GM12878 (cell line): ENCODE measurements around the gene SMARCAL1. TPM values are rescaled to one million over a fixed set of nuclear protein-coding genes. Genes with fewer than 3 reads are reported as not detected.
A peak's percentile ranks its signal among the peaks of the same experiment; 100 is the strongest.

Experiments used
- ATAC-seq: fragments of 200-7000 bp; cut with Tn5 transposase; 3 replicates; pipeline ENCODE4 v1.9.1; 2020; ENCODE audit warnings: mild to moderate bottlenecking, moderate library complexity
- BruUV-seq: library from RNA; stranded (reverse); fragments of 400-500 nt; replicated peaks from 2 replicates; lab custom pipeline; 2021; lab: Mats Ljungman, UMichigan
- CTCF ChIA-PET: fragments of 300-600 bp; sonication (Branson Sonifier 250); formaldehyde crosslinking; extraction: SDS; loops from one replicate; lab custom pipeline; 2021; ENCODE audit warnings: inconsistent platforms; lab: Yijun Ruan, JAX
- POLR2A ChIA-PET: fragments of 350-600 bp; formaldehyde crosslinking; extraction: SDS; loops from one replicate; lab custom pipeline; 2021; ENCODE audit warnings: inconsistent platforms; lab: Charles Lee
- RAD21 ChIA-PET: fragments of 300-600 bp; sonication (Branson Sonifier 250); formaldehyde crosslinking; loops from one replicate; lab custom pipeline; 2023; ENCODE audit warnings: antibody characterized with exemption; ENCODE audit not compliant: unreplicated experiment; lab: Charles Lee
- SMC1A ChIA-PET: fragments of 300-600 bp; sonication (Branson Sonifier 250); formaldehyde crosslinking; loops from one replicate; lab custom pipeline; 2023; ENCODE audit not compliant: unreplicated experiment, uncharacterized antibody; lab: Charles Lee
- DNase-seq: peaks from one replicate; pipeline ENCODE4 v3.0.0-alpha.2; 2011; ENCODE audit warnings: low read depth, low spot score
- FAIRE-seq: peaks from 3 replicates; lab custom pipeline; 2011; peaks lifted over from hg19 to GRCh38; lab: Jason Lieb, UNC
- H2AFZ ChIP-seq: 2 replicates; pipeline ENCODE4 v1.6.0; 2011; ENCODE audit warnings: low read depth, low read length, control low read depth; ENCODE audit not compliant: control insufficient read depth
- H3K27ac ChIP-seq: 2 replicates; pipeline ENCODE4 v1.5.1; 2011; ENCODE audit warnings: control low read depth; ENCODE audit not compliant: control insufficient read depth, insufficient read depth
- H3K27me3 ChIP-seq, 2 experiments: replicated peaks in 1 of 2; 2 replicates each; pipeline versions ENCODE4 v1.6.0 to v1.6.1; 2011; ENCODE audit warnings: low read length in 1 of 2; ENCODE audit not compliant: control insufficient read depth in 2 of 2, insufficient read depth in 2 of 2
- H3K36me3 ChIP-seq, 2 experiments: 2 replicates each; pipeline ENCODE4 v1.5.1; 2011; ENCODE audit warnings: low read length in 1 of 2; ENCODE audit not compliant: control insufficient read depth in 2 of 2, insufficient read depth in 2 of 2
- H3K4me1 ChIP-seq: 2 replicates; pipeline ENCODE4 v1.6.1; 2011; ENCODE audit warnings: mild to moderate bottlenecking, low read length, moderate library complexity, mixed read lengths; ENCODE audit not compliant: control insufficient read depth, insufficient read depth
- H3K4me2 ChIP-seq: 2 replicates; pipeline ENCODE4 v1.6.0; 2011; ENCODE audit warnings: control low read depth; ENCODE audit not compliant: control insufficient read depth, insufficient read depth
- H3K4me3 ChIP-seq: fragments of 200-600 bp; sonication (generic); 2 replicates; pipeline ENCODE4 v1.5.1; 2016
- H3K79me2 ChIP-seq: 2 replicates; pipeline ENCODE4 v1.6.0; 2011; ENCODE audit warnings: low read length; ENCODE audit not compliant: control insufficient read depth, insufficient read depth
- H3K9ac ChIP-seq: 2 replicates; pipeline ENCODE4 v1.8.0; 2011; ENCODE audit warnings: low read length, control low read depth, mixed read lengths; ENCODE audit not compliant: control insufficient read depth, insufficient read depth
- H3K9me3 ChIP-seq: replicated peaks from 3 replicates; pipeline ENCODE4 v1.5.1; 2011; ENCODE audit warnings: mild to moderate bottlenecking, low read length; ENCODE audit not compliant: control insufficient read depth, insufficient read depth
- H4K20me1 ChIP-seq: 2 replicates; pipeline ENCODE4 v1.6.0; 2011; ENCODE audit not compliant: control insufficient read depth, insufficient read depth
- ATF7 ChIP-seq: fragments of 450-650 bp; IDR thresholded peaks from 2 replicates; pipeline ENCODE4 v1.6.1; 2016; ENCODE audit warnings: low read depth, mild to moderate bottlenecking
- CHD4 ChIP-seq: fragments of 200-600 bp; sonication (generic); IDR thresholded peaks from 2 replicates; pipeline ENCODE4 v1.6.1; 2016; ENCODE audit warnings: mild to moderate bottlenecking
- E4F1 ChIP-seq: fragments of 450-650 bp; IDR thresholded peaks from 2 replicates; pipeline ENCODE4 v1.6.1; 2018; ENCODE audit warnings: borderline replicate concordance, mild to moderate bottlenecking; ENCODE audit not compliant: partially characterized antibody
- EED ChIP-seq: sonication (generic); IDR thresholded peaks from 2 replicates; pipeline ENCODE4 v1.6.1; 2016; ENCODE audit warnings: antibody characterized with exemption, low read depth
- ETV6 ChIP-seq, 2 experiments: fragments of 450-650 bp in 1 of 2; IDR thresholded peaks in 1 of 2; conservative IDR thresholded peaks in 1 of 2; 2 replicates each; pipeline ENCODE4 v1.6.1; 2014; ENCODE audit warnings: antibody characterized with exemption in 1 of 2, borderline replicate concordance in 1 of 2, low read depth in 1 of 2, mild to moderate bottlenecking in 1 of 2, moderate library complexity in 1 of 2
- JUNB ChIP-seq: IDR thresholded peaks from 2 replicates; pipeline ENCODE4 v1.6.1; 2016; ENCODE audit warnings: antibody characterized with exemption, mild to moderate bottlenecking
- KDM1A ChIP-seq: fragments of 200-600 bp; sonication (generic); IDR thresholded peaks from 2 replicates; pipeline ENCODE4 v1.6.1; 2016; ENCODE audit warnings: borderline replicate concordance
- MTA3 ChIP-seq: IDR thresholded peaks from 2 replicates; pipeline ENCODE4 v1.6.1; 2012; ENCODE audit warnings: low read length, inconsistent platforms, borderline replicate concordance
- NFIC ChIP-seq: IDR thresholded peaks from 2 replicates; pipeline ENCODE4 v1.6.1; 2012; ENCODE audit warnings: low read depth, mild to moderate bottlenecking, inconsistent platforms, low read length, moderate library complexity
- NFYA ChIP-seq: IDR thresholded peaks from 2 replicates; pipeline ENCODE4 v1.6.1; 2011; ENCODE audit warnings: low read depth, mild to moderate bottlenecking, low read length, improper control_type of control experiment, borderline replicate concordance
- NR2F1 ChIP-seq: fragments of 450-650 bp; conservative IDR thresholded peaks from 2 replicates; pipeline ENCODE4 v1.6.1; 2017; ENCODE audit warnings: mild to moderate bottlenecking
- PAX5 ChIP-seq: IDR thresholded peaks from 2 replicates; pipeline ENCODE4 v1.6.1; 2011; ENCODE audit warnings: low read depth, low read length, borderline replicate concordance
- PAX8 ChIP-seq: fragments of 450-650 bp; IDR thresholded peaks from 2 replicates; pipeline ENCODE4 v1.6.1; 2017; ENCODE audit warnings: mild to moderate bottlenecking, moderate library complexity
- RELA ChIP-seq: fragments of 450-650 bp; IDR thresholded peaks from 2 replicates; pipeline ENCODE4 v1.8.0; 2014; ENCODE audit warnings: borderline replicate concordance; ENCODE audit not compliant: partially characterized antibody
- ZNF217 ChIP-seq: fragments of 450-650 bp; IDR thresholded peaks from 2 replicates; pipeline ENCODE4 v1.6.1; 2017; ENCODE audit warnings: antibody characterized with exemption, mild to moderate bottlenecking
- ZSCAN29 ChIP-seq: fragments of 450-650 bp; IDR thresholded peaks from 2 replicates; pipeline ENCODE4 v1.6.1; 2017; ENCODE audit warnings: mild to moderate bottlenecking, moderate library complexity
- WGBS: methylation state at CpG from one replicate; pipeline ENCODE4 v1.1.6; 2016; ENCODE audit warnings: low lambda C conversion rate; ENCODE audit not compliant: insufficient replicate concordance, insufficient coverage; ENCODE audit errors: missing lambda C conversion rate; 5-methylcytosine and 5-hydroxymethylcytosine counted together
- in situ Hi-C: fragments of 300-500 bp; cut with MboI; formaldehyde crosslinking; loops from 9 replicates; pipeline ENCODE4 v1.14.3; 2018; ENCODE audit warnings: mixed read lengths
- intact Hi-C: fragments of 100-400 bp; cut with micrococcal nuclease; formaldehyde crosslinking; loops from one replicate; pipeline ENCODE4 v1.14.2; 2022; ENCODE audit not compliant: unreplicated experiment
- polyA plus RNA-seq, 11 experiments: library from polyadenylated mRNA; depleted of rRNA in 4 of 11; unstranded in 6 of 11; stranded (reverse) in 5 of 11; fragments of >200 nt; fragmentation: Nextera tagmentation in 4 of 11; fragmentation: Illumina TruSeq in 1 of 11; extraction: Ambion mirVana in 4 of 11; extraction: Trizol in 1 of 11; gene quantifications; 1 replicate in 1 of 11; 2 replicates in 10 of 11; pipeline versions ENCODE4 v1.2.1 to v1.2.3, GENCODE V29; 2011 to 2016; ENCODE audit warnings: inconsistent platforms in 2 of 11, missing spikeins in 2 of 11, low read depth in 1 of 11
- total RNA-seq, 4 experiments: library from RNA; depleted of rRNA in 3 of 4; stranded (reverse); fragments of >200 nt in 3 of 4; fragmentation: Illumina TruSeq in 1 of 4; extraction: Trizol in 1 of 4; gene quantifications; 2 replicates each; pipeline versions ENCODE4 v1.2.1 to v1.2.3, GENCODE V29; 2013 to 2021

Gene SMARCAL1
- total and polyA plus RNA-seq, 10 of the 15 experiments (the other 5 are each of a cell fraction or from before 2014, with no cell fraction given) = 10.8 to 32.9 (median 21.8) TPM

- Histone ChIP-seq H2AFZ (peak overlapping the region; percentile 15; the same call in 1 of the 2 replicates), H3K9ac (0 out of 2 replicates have a peak overlapping the region, but pooled peaks have one; percentile 31), H3K27ac (peak overlapping the region; percentile 82; the same call in 1 of the 2 replicates), H3K9me3 (no peaks in the 10 kb centered on the region), H3K27me3 (no peaks in the 10 kb centered on the region), H3K4me2 (no peak overlapping the region), H3K79me2 (peaks cover 13% of the 10 kb centered on the region), H4K20me1 (no peaks in the 10 kb centered on the region), H3K4me3 (no peak overlapping the region), H3K36me3 (no peaks in the 10 kb centered on the region), H3K4me1 (peaks cover 36% of the 10 kb centered on the region)
- DNase-seq (no peak), ATAC-seq (no peak), FAIRE-seq (no peak)
- WGBS = 100% methylated on average over 1 of the region's 1 CpG
- TF ChIP-seq RELA = no peak
- no peak for TF ChIP-seq KDM1A
- TF ChIP-seq CHD4 = no peak
- TF ChIP-seq MTA3 = 0 out of 2 replicates have a peak, but pooled peaks have one; percentile 13
- in situ Hi-C loops (no loop called here), intact Hi-C loops (loop anchor here (10.0 kb wide), 1 partner anchor 459 kb away; no protein-coding TSS in a partner anchor)
- RAD21 ChIA-PET = no interaction called here
- POLR2A ChIA-PET = interaction anchor here (1.1 kb wide), 1 partner anchor 29 kb away, joined by 3 read pairs; no protein-coding TSS in a partner anchor
- SMC1A ChIA-PET = interaction anchor here (0.6 to 2.5 kb wide), 6 partner anchors 25 to 298 kb away, joined by 3 to 9 read pairs (median 3); no protein-coding TSS in a partner anchor
- CTCF ChIA-PET = interaction anchor here (0.6 to 1.1 kb wide), 2 partner anchors 11 to 271 kb away, joined by 3 to 4 read pairs; no protein-coding TSS in a partner anchor
- no TSS peak for BruUV-seq
Measured at GRCh38 chr2:216493334-216493685, 81.0 kb downstream of the SMARCAL1 start.

- ChIA-PET SMC1A (interaction anchor here (0.7 to 1.1 kb wide), 2 partner anchors 13 to 81 kb away, joined by 3 read pairs; no protein-coding TSS in a partner anchor), POLR2A (interaction anchor here (1.2 to 1.5 kb wide), 2 partner anchors 17 to 77 kb away, joined by 3 read pairs; no protein-coding TSS in a partner anchor), RAD21 (interaction anchor here (1.0 to 2.0 kb wide), 2 partner anchors 9 to 79 kb away, joined by 3 to 7 read pairs; no protein-coding TSS in a partner anchor), CTCF (interaction anchor here (1.0 kb wide), 1 partner anchor 91 kb away, joined by 3 read pairs; no protein-coding TSS in a partner anchor)
- BruUV-seq = no TSS peak
- Histone ChIP-seq H3K4me3 (no peak overlapping the region), H3K9ac (peak overlapping the region; percentile 35), H2AFZ (no peak overlapping the region), H3K36me3 (peaks cover 0 to under 1% of the 10 kb centered on the region in 2 experiments; a peak in 2 of 4 replicates), H3K9me3 (no peaks in the 10 kb centered on the region), H3K27ac (peak overlapping the region; percentile 32; the same call in 1 of the 2 replicates), H3K27me3 (no peaks in the 10 kb centered on the region), H4K20me1 (no peaks in the 10 kb centered on the region), H3K79me2 (peaks cover 37% of the 10 kb centered on the region), H3K4me1 (peaks cover 36% of the 10 kb centered on the region), H3K4me2 (peak overlapping the region; percentile 57)
- in situ Hi-C loops = no loop called here
- DNase-seq (no peak), FAIRE-seq (no peak), ATAC-seq (peak; percentile 4; the same call in 1 of the 3 replicates)
- intact Hi-C loops = loop anchor here (5.0 to 10.0 kb wide), 2 partner anchors 273 to 461 kb away; no protein-coding TSS in a partner anchor
- 0% methylated on average over 2 of the region's 2 CpGs for WGBS
- TF ChIP-seq ZNF217 (no peak), ETV6 (conservative IDR thresholded peaks at IDR 0.05 in 1 of 2, IDR thresholded peaks at IDR 0.05 in 1 of 2; ENCODE audit: borderline replicate concordance in 1 of 2, low read depth in 1 of 2) (peak in 1 of 2 experiments; percentile 68; a peak in 1 of 4 replicates), ZSCAN29 (no peak), E4F1 (no peak), NR2F1 (no peak), PAX8 (no peak), NFYA (no peak), JUNB (peak; percentile 77), EED (peak; percentile 66), ATF7 (no peak), NFIC (peak; percentile 52; the same call in 1 of the 2 replicates), PAX5 (no peak)
Measured at GRCh38 chr2:216495656-216496055, 83.4 kb downstream of the SMARCAL1 start.
